Gastroesophageal sphincter (tissue), 2 donors: ENCODE results near the gene RNF215.

ENCODE experiments used
- EP300 ChIP-seq: sonication (generic); formaldehyde crosslinking; IDR thresholded peaks from one replicate; pipeline ENCODE4 v1.6.1; 2017; ENCODE audit warnings: antibody characterized with exemption, mild to moderate bottlenecking
- POLR2AphosphoS5 ChIP-seq: sonication (generic); formaldehyde crosslinking; IDR thresholded peaks from one replicate; pipeline ENCODE4 v1.6.1; 2017; ENCODE audit warnings: antibody characterized with exemption

DNA sequence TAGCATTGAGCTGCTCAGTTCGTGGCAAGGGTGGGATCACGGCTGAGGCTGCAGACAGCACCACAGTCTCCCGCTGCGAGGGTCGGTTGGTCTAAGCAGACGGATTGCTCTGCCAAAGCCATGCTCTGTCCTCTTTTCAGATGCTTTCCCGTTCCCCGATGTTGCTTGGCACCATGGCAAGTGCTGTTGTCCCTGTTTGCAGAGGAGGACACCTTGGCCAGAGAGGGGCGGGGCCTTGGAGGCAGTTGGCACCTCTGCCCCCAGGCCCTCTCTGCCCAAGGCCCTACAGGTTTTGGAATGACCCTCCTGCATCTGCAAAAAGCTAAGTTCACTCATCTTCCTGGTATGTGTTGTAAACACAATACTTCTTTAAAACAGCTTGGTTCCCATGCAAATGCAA is 18.8 kb downstream of the RNF215 start:
- TF ChIP-seq EP300 = no peak
- no peak for TF ChIP-seq POLR2AphosphoS5
